Breast epithelium (tissue), 3 donors: Measurements from ENCODE around the gene PTPN14.

Experiments used
- CTCF ChIP-seq, 3 donors: fragments of 450-650 bp; IDR thresholded peaks; one replicate each; pipeline ENCODE4 v1.5.1; 2016 to 2017; ENCODE audit warnings: antibody characterized with exemption in 3 of 3, mild to moderate bottlenecking in 3 of 3, moderate library complexity in 3 of 3
- POLR2A ChIP-seq: fragments of 450-650 bp; IDR thresholded peaks from one replicate; pipeline ENCODE4 v1.6.1; 2016; ENCODE audit warnings: antibody characterized with exemption, mild to moderate bottlenecking, moderate library complexity

- TF ChIP-seq CTCF (IDR thresholded peaks at IDR 0.05) (no peak), POLR2A (no peak)
Observed at GRCh38 chr1:214537872-214538473, 13.4 kb downstream of the PTPN14 start.
